Erythroblast (primary cell): Measurements from ENCODE around the gene MAPK1.

Source experiments
- GATA1 ChIP-seq: IDR thresholded peaks from 2 replicates; pipeline ENCODE4 v1.6.1; 2011; ENCODE audit warnings: low read depth, mild to moderate bottlenecking, control low read depth, low read length, moderate library complexity
- POLR2A ChIP-seq: IDR thresholded peaks from 2 replicates; pipeline ENCODE4 v1.6.1; 2011; ENCODE audit warnings: mild to moderate bottlenecking, low read length

- TF ChIP-seq POLR2A, result no peak
- no peak for TF ChIP-seq GATA1
These were observed 51.0 kb downstream of the MAPK1 start for GRCh38 chr22:21816472-21816786.
